ENCODE measurements around the gene SLC19A2. TPM values are rescaled to one million over a fixed set of nuclear protein-coding genes. Genes with fewer than 3 reads are reported as not detected.

The SLC19A2 gene
- total and polyA plus RNA-seq, 2 of the 8 experiments (the other 6 are each of a cell fraction or from before 2014, with no cell fraction given), result 21.2 to 23.2 TPM

GRCh38 chr1:169414952-169415351 lies 70.8 kb downstream of the SLC19A2 start:
- no peak overlapping the region for H3K4ac ChIP-seq (replicated peaks; ENCODE audit: insufficient read length, low read depth, low read length)
- no peaks in the 10 kb centered on the region for H3K4me1 ChIP-seq (replicated peaks in 1 of 4; ENCODE audit: control insufficient read depth in 3 of 4, insufficient read depth in 4 of 4, low read length in 3 of 4)
- H2BK5ac ChIP-seq (ENCODE audit: low read depth, low read length), result no peak overlapping the region
- no peak overlapping the region for H3K9ac ChIP-seq (replicated peaks in 1 of 4; ENCODE audit: extremely low read depth in 1 of 4, low read depth in 3 of 4, low read length in 3 of 4)
- H2BK15ac ChIP-seq (ENCODE audit: low read length), result no peak overlapping the region
- H3K9me3 ChIP-seq (ENCODE audit: insufficient read depth in 2 of 2, low read depth in 1 of 2, low read length in 1 of 2), result no peaks in the 10 kb centered on the region
- CTCF ChIA-PET (ENCODE audit: partially characterized antibody), result no interaction called here
- no peaks in the 10 kb centered on the region for H3K79me2 ChIP-seq (ENCODE audit: control insufficient read depth in 1 of 2, insufficient read depth in 2 of 2, low read length in 2 of 2)
- H4K8ac ChIP-seq (ENCODE audit: extremely low read depth, insufficient read depth, low read length), result no peak overlapping the region
- no peaks in the 10 kb centered on the region for H3K79me1 ChIP-seq (ENCODE audit: low read depth, low read length)
- TF ChIP-seq SP2 (IDR thresholded peaks at IDR 0.05; ENCODE audit: low read length), result no peak
- no peak for TF ChIP-seq TCF12 (IDR thresholded peaks at IDR 0.05; ENCODE audit: low read depth, low read length)
- TF ChIP-seq ATF2 (IDR thresholded peaks at IDR 0.05; ENCODE audit: low read length), result no peak
- TF ChIP-seq EP300 (IDR thresholded peaks at IDR 0.05; ENCODE audit: borderline replicate concordance in 1 of 2, low read depth in 2 of 2, low read length in 2 of 2), result no peak
- no peak for TF ChIP-seq CBX8 (IDR thresholded peaks at IDR 0.05; ENCODE audit: borderline replicate concordance, low read depth, low read length)
- no peak for TF ChIP-seq ZNF274 (IDR thresholded peaks at IDR 0.05; ENCODE audit: borderline replicate concordance, extremely low read depth, low read length)
- TF ChIP-seq PHF8 (conservative IDR thresholded peaks at IDR 0.05; ENCODE audit: low read depth, low read length), result no peak
- no peak overlapping the region for H3K23ac ChIP-seq (ENCODE audit: insufficient read length)
- H3K36me3 ChIP-seq (ENCODE audit: control insufficient read depth in 2 of 4, insufficient read depth in 4 of 4, low read length in 3 of 4), result no peaks in the 10 kb centered on the region; a peak in 1 of 8 replicates
- H2AK5ac ChIP-seq (ENCODE audit: low read depth, low read length), result no peak overlapping the region
- no peaks in the 10 kb centered on the region for H4K20me1 ChIP-seq (replicated peaks in 1 of 2; ENCODE audit: control insufficient read depth in 1 of 2, insufficient read depth in 2 of 2, low read length in 2 of 2)
- H4K5ac ChIP-seq (ENCODE audit: insufficient read length, low read depth, low read length), result no peak overlapping the region
- FAIRE-seq, result no peak
- H2BK20ac ChIP-seq (ENCODE audit: low read length), result no peak overlapping the region
- no peak overlapping the region for H3K14ac ChIP-seq (ENCODE audit: insufficient read length)
- H2AFZ ChIP-seq (ENCODE audit: low read length), result no peak overlapping the region
- no peak overlapping the region for H3K18ac ChIP-seq (ENCODE audit: extremely low read depth, low read length)
- POLR2A ChIA-PET (ENCODE audit: partially characterized antibody), result no interaction called here
- no peak overlapping the region for H3K4me3 ChIP-seq (ENCODE audit: extremely low read depth in 1 of 4, insufficient read depth in 2 of 4, low read depth in 3 of 4, low read length in 4 of 4)
- H3K27me3 ChIP-seq (replicated peaks in 1 of 4; ENCODE audit: control insufficient read depth in 3 of 4, extremely low read depth in 1 of 4, insufficient read depth in 3 of 4, low read length in 3 of 4), result no peaks in the 10 kb centered on the region
- H3K27ac ChIP-seq (ENCODE audit: low read depth, low read length), result no peak overlapping the region
- H3K4me2 ChIP-seq (ENCODE audit: insufficient read depth in 1 of 2, low read depth in 2 of 2, low read length in 2 of 2), result no peak overlapping the region
- no peak for DNase-seq (ENCODE audit: low read depth in 1 of 2, low spot score in 2 of 2)
- no peak overlapping the region for H2BK12ac ChIP-seq (ENCODE audit: low read depth, low read length)
- H3K23me2 ChIP-seq (ENCODE audit: low read depth, low read length), result 0 out of 2 replicates have a peak, but pooled peaks cover 2% of the 10 kb centered on the region
- no peak overlapping the region for H3K56ac ChIP-seq (replicated peaks; ENCODE audit: insufficient read length, low read depth, low read length)
- no peak overlapping the region for H4K91ac ChIP-seq (replicated peaks; ENCODE audit: insufficient read length, low read length)
- H2BK120ac ChIP-seq (replicated peaks; ENCODE audit: low read depth, low read length), result no peak overlapping the region
- WGBS, 2 experiments (ENCODE audit: extremely low coverage in 1 of 2, insufficient coverage in 1 of 2, insufficient read length in 1 of 2, insufficient replicate concordance in 2 of 2, low coverage in 1 of 2, low lambda C conversion rate in 2 of 2, missing lambda C conversion rate in 1 of 2), result 86% methylated on average over 2 of the region's 2 CpGs; no CpG with 5 or more reads in 1 of the 2 experiments

All from H1 (cell line).